22Rv1 (cell line): Measurements from ENCODE around the gene ENDOV.

ENCODE experiments used
- H3K27ac ChIP-seq: fragments of 450-650 bp; 2 replicates; pipeline ENCODE4 v1.5.1; 2017
- ZFX ChIP-seq: fragments of 450-650 bp; IDR thresholded peaks from 2 replicates; pipeline ENCODE4 v1.6.1; 2017; ENCODE audit warnings: antibody characterized with exemption, borderline replicate concordance
- TF ChIP-seq, protein P1 (sequence below): fragments of 450-650 bp; IDR thresholded peaks from 2 replicates; pipeline ENCODE4 v1.5.1; 2017; ENCODE audit warnings: mild to moderate bottlenecking

ENDOV gene

GRCh38 chr17:80442764-80443163 is 27.8 kb downstream of the ENDOV start:
- no peak overlapping the region for H3K27ac ChIP-seq
- TF ChIP-seq, protein P1, sequence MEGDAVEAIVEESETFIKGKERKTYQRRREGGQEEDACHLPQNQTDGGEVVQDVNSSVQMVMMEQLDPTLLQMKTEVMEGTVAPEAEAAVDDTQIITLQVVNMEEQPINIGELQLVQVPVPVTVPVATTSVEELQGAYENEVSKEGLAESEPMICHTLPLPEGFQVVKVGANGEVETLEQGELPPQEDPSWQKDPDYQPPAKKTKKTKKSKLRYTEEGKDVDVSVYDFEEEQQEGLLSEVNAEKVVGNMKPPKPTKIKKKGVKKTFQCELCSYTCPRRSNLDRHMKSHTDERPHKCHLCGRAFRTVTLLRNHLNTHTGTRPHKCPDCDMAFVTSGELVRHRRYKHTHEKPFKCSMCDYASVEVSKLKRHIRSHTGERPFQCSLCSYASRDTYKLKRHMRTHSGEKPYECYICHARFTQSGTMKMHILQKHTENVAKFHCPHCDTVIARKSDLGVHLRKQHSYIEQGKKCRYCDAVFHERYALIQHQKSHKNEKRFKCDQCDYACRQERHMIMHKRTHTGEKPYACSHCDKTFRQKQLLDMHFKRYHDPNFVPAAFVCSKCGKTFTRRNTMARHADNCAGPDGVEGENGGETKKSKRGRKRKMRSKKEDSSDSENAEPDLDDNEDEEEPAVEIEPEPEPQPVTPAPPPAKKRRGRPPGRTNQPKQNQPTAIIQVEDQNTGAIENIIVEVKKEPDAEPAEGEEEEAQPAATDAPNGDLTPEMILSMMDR: no peak
- no peak for TF ChIP-seq ZFX

GRCh38 chr17:80443498-80443897 is 28.5 kb downstream of the ENDOV start:
- no peak overlapping the region for H3K27ac ChIP-seq
- TF ChIP-seq, protein P1: no peak
- TF ChIP-seq ZFX: no peak

DNA sequence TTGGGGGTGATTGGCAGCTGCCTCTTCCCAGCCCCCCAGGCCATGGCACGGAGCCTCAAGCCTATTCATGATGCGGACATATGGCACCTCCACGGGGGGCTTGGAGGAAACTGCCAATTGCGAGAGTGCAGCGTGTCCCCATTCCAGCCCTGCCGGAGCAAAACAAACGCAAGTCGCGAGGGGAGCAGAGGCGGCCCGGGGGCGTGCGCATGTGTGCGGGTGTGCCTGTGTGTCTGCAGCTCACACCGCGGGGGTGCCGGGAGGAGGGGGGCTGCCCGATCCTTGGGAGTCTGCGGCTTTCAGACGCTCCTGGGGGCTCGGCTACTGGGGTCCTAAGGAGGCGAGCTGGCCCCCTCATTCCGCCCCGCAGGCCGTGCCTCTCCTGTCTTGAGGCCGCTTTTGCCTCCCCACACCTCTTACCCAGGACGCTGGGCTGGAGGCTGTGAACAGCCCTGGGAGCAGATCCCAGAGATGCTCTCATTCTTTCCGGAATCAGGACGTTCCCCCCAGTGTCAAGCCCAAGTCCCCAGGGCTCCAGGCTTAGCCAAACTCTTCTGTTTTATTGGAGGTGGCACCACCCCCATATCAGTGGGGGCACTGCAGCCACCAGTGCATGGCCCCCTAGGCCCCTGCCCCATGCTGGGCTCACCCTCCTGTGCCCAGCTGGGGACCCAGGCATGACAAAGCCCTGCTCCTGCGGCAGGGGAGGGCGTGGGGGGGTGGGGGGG is 29.1 kb downstream of the ENDOV start:
- TF ChIP-seq, protein P1: no peak
- no peak for TF ChIP-seq ZFX
- no peak overlapping the region for H3K27ac ChIP-seq

- TF ChIP-seq ZFX: no peak
- TF ChIP-seq, protein P1: no peak
Measured at GRCh38 chr17:80444644-80444979, 29.6 kb downstream of the ENDOV start.

GRCh38 chr17:80445007-80445725 is 30.2 kb downstream of the ENDOV start:
- no peak overlapping the region for H3K27ac ChIP-seq
- TF ChIP-seq, protein P1: no peak
- TF ChIP-seq ZFX: no peak

More at GRCh38 chr17:80444644-80444979, 29.6 kb downstream of the ENDOV start:
- H3K27ac ChIP-seq: no peak overlapping the region

- TF ChIP-seq, protein P1: no peak
- TF ChIP-seq ZFX: no peak
Measured at GRCh38 chr17:80445726-80446110, 30.8 kb downstream of the ENDOV start.

More at GRCh38 chr17:80445726-80446110, 30.8 kb downstream of the ENDOV start:
- H3K27ac ChIP-seq: no peak overlapping the region
